22Rv1 (cell line): ENCODE measurements around the gene DMRT3.
A peak's percentile ranks its signal among the peaks of the same experiment; 100 is the strongest.

Experiments used
- H3K27ac ChIP-seq: fragments of 450-650 bp; 2 replicates; pipeline ENCODE4 v1.5.1; 2017
- ZFX ChIP-seq: fragments of 450-650 bp; IDR thresholded peaks from 2 replicates; pipeline ENCODE4 v1.6.1; 2017; ENCODE audit warnings: antibody characterized with exemption, borderline replicate concordance
- TF ChIP-seq, protein P1 (sequence below): fragments of 450-650 bp; IDR thresholded peaks from 2 replicates; pipeline ENCODE4 v1.5.1; 2017; ENCODE audit warnings: mild to moderate bottlenecking

Gene DMRT3

GRCh38 chr9:1008216-1008615 lies 31.8 kb downstream of the DMRT3 start:
- no peak overlapping the region for H3K27ac ChIP-seq
- TF ChIP-seq ZFX = no peak
- TF ChIP-seq, protein P1, sequence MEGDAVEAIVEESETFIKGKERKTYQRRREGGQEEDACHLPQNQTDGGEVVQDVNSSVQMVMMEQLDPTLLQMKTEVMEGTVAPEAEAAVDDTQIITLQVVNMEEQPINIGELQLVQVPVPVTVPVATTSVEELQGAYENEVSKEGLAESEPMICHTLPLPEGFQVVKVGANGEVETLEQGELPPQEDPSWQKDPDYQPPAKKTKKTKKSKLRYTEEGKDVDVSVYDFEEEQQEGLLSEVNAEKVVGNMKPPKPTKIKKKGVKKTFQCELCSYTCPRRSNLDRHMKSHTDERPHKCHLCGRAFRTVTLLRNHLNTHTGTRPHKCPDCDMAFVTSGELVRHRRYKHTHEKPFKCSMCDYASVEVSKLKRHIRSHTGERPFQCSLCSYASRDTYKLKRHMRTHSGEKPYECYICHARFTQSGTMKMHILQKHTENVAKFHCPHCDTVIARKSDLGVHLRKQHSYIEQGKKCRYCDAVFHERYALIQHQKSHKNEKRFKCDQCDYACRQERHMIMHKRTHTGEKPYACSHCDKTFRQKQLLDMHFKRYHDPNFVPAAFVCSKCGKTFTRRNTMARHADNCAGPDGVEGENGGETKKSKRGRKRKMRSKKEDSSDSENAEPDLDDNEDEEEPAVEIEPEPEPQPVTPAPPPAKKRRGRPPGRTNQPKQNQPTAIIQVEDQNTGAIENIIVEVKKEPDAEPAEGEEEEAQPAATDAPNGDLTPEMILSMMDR = no peak

DNA sequence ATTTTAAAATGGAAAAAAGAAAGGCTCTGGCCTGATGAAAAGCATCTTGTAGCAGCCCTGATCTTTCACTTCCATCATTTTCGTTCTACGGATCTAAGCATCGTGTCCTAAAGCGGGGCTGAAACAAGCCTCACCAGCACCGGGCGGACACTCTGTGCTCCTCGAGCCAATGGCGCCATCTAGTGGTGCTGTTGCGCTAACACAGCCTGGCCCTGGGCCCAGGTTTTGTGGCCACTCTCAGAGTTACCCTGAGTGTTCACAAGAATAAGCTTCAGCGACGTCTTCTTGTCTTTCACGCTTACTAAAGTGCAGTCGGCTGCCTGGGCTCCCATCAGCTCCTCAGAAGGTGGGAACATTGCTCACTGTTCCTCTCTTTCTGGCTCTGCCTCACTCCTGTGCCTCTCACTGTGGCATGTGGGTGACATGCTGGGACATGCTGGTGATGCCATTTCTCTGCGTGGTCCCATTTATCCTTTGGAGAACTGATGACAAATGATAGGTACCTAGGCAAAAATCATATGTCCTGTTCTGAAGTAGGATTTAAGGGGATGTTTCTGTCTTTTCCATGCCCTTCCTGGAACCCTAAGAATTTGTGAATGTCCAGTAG lies 32.7 kb downstream of the DMRT3 start:
- TF ChIP-seq, protein P1 = peak; percentile 91
- no peak for TF ChIP-seq ZFX
- H3K27ac ChIP-seq = no peak overlapping the region

- TF ChIP-seq, protein P1 = no peak
- TF ChIP-seq ZFX = no peak
- H3K27ac ChIP-seq = no peak overlapping the region
Observed at GRCh38 chr9:1013021-1013420, 36.6 kb downstream of the DMRT3 start.

- no peak for TF ChIP-seq ZFX
- TF ChIP-seq, protein P1 = no peak
Observed at GRCh38 chr9:1014225-1014624, 37.8 kb downstream of the DMRT3 start.

DNA sequence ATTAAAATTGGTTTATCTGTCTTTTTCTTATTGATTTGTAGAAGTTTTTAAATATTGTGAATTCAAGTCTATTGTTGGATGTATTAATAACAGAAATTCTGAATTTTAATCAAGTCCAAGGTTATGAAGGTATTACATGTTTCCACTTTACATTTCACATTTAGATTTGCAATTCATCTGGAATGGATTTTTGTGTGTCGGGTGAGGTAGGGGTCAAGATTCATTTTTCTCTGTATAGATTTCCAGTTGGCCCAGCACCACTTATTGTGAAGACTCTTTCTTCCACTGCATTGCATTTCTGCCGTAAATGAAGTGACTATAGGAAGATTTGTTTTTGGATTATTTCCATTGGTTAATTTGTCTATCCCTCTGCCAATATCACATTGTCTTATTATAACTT lies 38.2 kb downstream of the DMRT3 start:
- no peak for TF ChIP-seq ZFX
- TF ChIP-seq, protein P1 = no peak
- H3K27ac ChIP-seq = no peak overlapping the region

More at GRCh38 chr9:1014225-1014624, 37.8 kb downstream of the DMRT3 start:
- H3K27ac ChIP-seq = no peak overlapping the region

GRCh38 chr9:1018121-1018520 lies 41.7 kb downstream of the DMRT3 start:
- no peak overlapping the region for H3K27ac ChIP-seq
- TF ChIP-seq ZFX = no peak
- TF ChIP-seq, protein P1 = peak; percentile 45

- H3K27ac ChIP-seq = no peak overlapping the region
- TF ChIP-seq, protein P1 = no peak
- no peak for TF ChIP-seq ZFX
Observed at GRCh38 chr9:1024112-1024511, 47.7 kb downstream of the DMRT3 start.
